ENCODE data around the gene ARAP1. TPM values are rescaled to one million over a fixed set of nuclear protein-coding genes. Genes with fewer than 3 reads are reported as not detected.

ARAP1 gene
- total RNA-seq, 1 experiment from 2014 or later: 73.6 TPM

- in situ Hi-C loops (cut with HindIII; ENCODE audit: low pct_unique_long_range_greater_than_20kb, low sequenced_read_pairs): no loop called here
- ATAC-seq: no peak
- ChIA-PET CTCF (no interaction called here), POLR2A (no interaction called here)
- no peak for DNase-seq (ENCODE audit: low read depth, low spot score)
- Histone ChIP-seq H3K36me3 (ENCODE audit: control insufficient read depth, insufficient read depth, low read length) (no peaks in the 10 kb centered on the region), H3K4me1 (ENCODE audit: control insufficient read depth, insufficient read depth, low read length) (no peaks in the 10 kb centered on the region), H3K4me3 (ENCODE audit: low read depth in 2 of 2, low read length in 2 of 2) (no peak overlapping the region), H3K27me3 (ENCODE audit: control insufficient read depth, insufficient read depth, low read length) (no peaks in the 10 kb centered on the region), H3K27ac (ENCODE audit: low read length) (no peak overlapping the region), H3K9me3 (ENCODE audit: control insufficient read depth, insufficient read depth, low read depth, low read length) (no peaks in the 10 kb centered on the region)
- TF ChIP-seq REST (IDR thresholded peaks at IDR 0.05; ENCODE audit: insufficient read depth in 1 of 2, low read depth in 2 of 2, low read length in 1 of 2) (no peak), CTCF (IDR thresholded peaks at IDR 0.05) (no peak), TCF7L2 (IDR thresholded peaks at IDR 0.05; ENCODE audit: low read depth, low read length) (no peak), SIN3A (IDR thresholded peaks at IDR 0.05; ENCODE audit: borderline replicate concordance, insufficient read depth, low read depth, low read length) (no peak), POLR2AphosphoS5 (IDR thresholded peaks at IDR 0.05; ENCODE audit: low read depth, low read length) (no peak)
- no TSS peak for BruUV-seq (replicated peaks)
- intact Hi-C loops (cut with micrococcal nuclease; ENCODE audit: unreplicated experiment): no loop called here
Observed at GRCh38 chr11:72712841-72713240, 39.4 kb downstream of the ARAP1 start.

- in situ Hi-C loops (cut with HindIII; ENCODE audit: low pct_unique_long_range_greater_than_20kb, low sequenced_read_pairs) (no loop called here), intact Hi-C loops (cut with micrococcal nuclease; ENCODE audit: unreplicated experiment) (no loop called here)
- ATAC-seq: no peak
- ChIA-PET CTCF (no interaction called here), POLR2A (no interaction called here)
- Histone ChIP-seq H3K27me3 (ENCODE audit: control insufficient read depth, insufficient read depth, low read length) (no peaks in the 10 kb centered on the region), H3K4me1 (ENCODE audit: control insufficient read depth, insufficient read depth, low read length) (no peaks in the 10 kb centered on the region), H3K27ac (ENCODE audit: low read length) (no peak overlapping the region), H3K9me3 (ENCODE audit: control insufficient read depth, insufficient read depth, low read depth, low read length) (no peaks in the 10 kb centered on the region), H3K4me3 (ENCODE audit: low read depth in 2 of 2, low read length in 2 of 2) (no peak overlapping the region), H3K36me3 (ENCODE audit: control insufficient read depth, insufficient read depth, low read length) (no peaks in the 10 kb centered on the region)
- TF ChIP-seq POLR2AphosphoS5 (IDR thresholded peaks at IDR 0.05; ENCODE audit: low read depth, low read length) (no peak), SIN3A (IDR thresholded peaks at IDR 0.05; ENCODE audit: borderline replicate concordance, insufficient read depth, low read depth, low read length) (no peak), TCF7L2 (IDR thresholded peaks at IDR 0.05; ENCODE audit: low read depth, low read length) (no peak), REST (IDR thresholded peaks at IDR 0.05; ENCODE audit: insufficient read depth in 1 of 2, low read depth in 2 of 2, low read length in 1 of 2) (no peak), CTCF (IDR thresholded peaks at IDR 0.05) (no peak)
- BruUV-seq (replicated peaks): no TSS peak
- DNase-seq (ENCODE audit: low read depth, low spot score): no peak
Observed at GRCh38 chr11:72712168-72712751, 39.9 kb downstream of the ARAP1 start.

Measured in Panc1 (cell line).